Daoy (cell line): ENCODE results near the gene TDRD12. TPM values are rescaled to one million over a fixed set of nuclear protein-coding genes. Genes with fewer than 3 reads are reported as not detected.

Source experiments
- DNase-seq: peaks from one replicate; pipeline ENCODE4 v3.0.0-alpha.2; 2015; ENCODE audit warnings: low read depth
- total RNA-seq: library from RNA; depleted of rRNA; stranded (reverse); fragments of >200 nt; shearing (Covaris generic); gene quantifications from 2 replicates; pipeline ENCODE4 v1.2.3, GENCODE V29; 2014; rRNA removed

Gene TDRD12
- 0.29 TPM in 1 of 2 replicates, not detected in the other for total RNA-seq

GRCh38 chr19:32719611-32720059 lies at the start of gene TDRD12:
TSS of gene TDRD12 (plus strand) at chr19:32719767. CDS start at chr19:32720073, 306 bp downstream.
- no peak for DNase-seq

- DNase-seq, result no peak
These were observed 47.5 kb upstream of the TDRD12 start for GRCh38 chr19:32671883-32672593.

GRCh38 chr19:32672841-32673240 lies 46.7 kb upstream of the TDRD12 start:
- no peak for DNase-seq

GRCh38 chr19:32673573-32673972 lies 46.0 kb upstream of the TDRD12 start:
- DNase-seq, result no peak

- no peak for DNase-seq
These were observed 45.2 kb upstream of the TDRD12 start for GRCh38 chr19:32674153-32674930.

GRCh38 chr19:32674931-32675719 lies 44.4 kb upstream of the TDRD12 start, which contains the start of gene ANKRD27:
TSS of gene ANKRD27 (minus strand) at chr19:32675180. CDS start at chr19:32659015, 16,165 bp downstream.
- peak; percentile 99 for DNase-seq

GRCh38 chr19:32675720-32676185 lies 43.8 kb upstream of the TDRD12 start, which contains the start of gene RGS9BP:
TSS of gene RGS9BP (plus strand) at chr19:32675848. CDS start at chr19:32676264, 416 bp downstream.
- DNase-seq, result peak; percentile 86

- peak; percentile 29 for DNase-seq
These were observed 43.2 kb upstream of the TDRD12 start for GRCh38 chr19:32676186-32676894.

- no peak for DNase-seq
These were observed 42.6 kb upstream of the TDRD12 start for GRCh38 chr19:32676895-32677359.

GRCh38 chr19:32677657-32678056 lies 41.9 kb upstream of the TDRD12 start:
- no peak for DNase-seq

GRCh38 chr19:32680986-32681385 lies 38.6 kb upstream of the TDRD12 start:
- no peak for DNase-seq

- no peak for DNase-seq
These were observed 37.2 kb upstream of the TDRD12 start for GRCh38 chr19:32682317-32682716.

- DNase-seq, result no peak
These were observed 32.6 kb upstream of the TDRD12 start for GRCh38 chr19:32686847-32687475.

- no peak for DNase-seq
These were observed 31.9 kb upstream of the TDRD12 start for GRCh38 chr19:32687681-32688080.

- DNase-seq, result no peak
These were observed 31.3 kb upstream of the TDRD12 start for GRCh38 chr19:32688311-32688710.

GRCh38 chr19:32691291-32691951 lies 28.1 kb upstream of the TDRD12 start, which contains the start of gene NUDT19:
TSS of gene NUDT19 (plus strand) at chr19:32691821. CDS start at chr19:32691961, 140 bp downstream.
- DNase-seq, result peak; percentile 91

GRCh38 chr19:32691952-32692726 lies 27.4 kb upstream of the TDRD12 start:
- peak; percentile 78 for DNase-seq

GRCh38 chr19:32692727-32693061 lies 26.9 kb upstream of the TDRD12 start:
- DNase-seq, result no peak
